ENCODE measurements around the gene FAM174B.

GRCh38 chr15:92661956-92662355, 6.4 kb upstream of the FAM174B start:
- TF ChIP-seq EP300 (IDR thresholded peaks at IDR 0.05; ENCODE audit: borderline replicate concordance): no peak
- TF ChIP-seq NFIC (IDR thresholded peaks at IDR 0.05): no peak
- TF ChIP-seq RAD21 (IDR thresholded peaks at IDR 0.05; ENCODE audit: low read depth): no peak
- no peak for TF ChIP-seq CREB1 (IDR thresholded peaks at IDR 0.05; ENCODE audit: low read depth)

Data from Ishikawa (cell line).